Measurements from ENCODE around the gene ENTHD1. TPM values are rescaled to one million over a fixed set of nuclear protein-coding genes. Genes with fewer than 3 reads are reported as not detected.

The ENTHD1 gene
- total and polyA plus RNA-seq, 2 of the 4 experiments (the other 2 are of a cell fraction) = not detected

GRCh38 chr22:39808081-39808480 lies 85.5 kb downstream of the ENTHD1 start:
- H3K27me3 ChIP-seq (ENCODE audit: control insufficient read depth, insufficient read depth, low read length) = peaks cover 67% of the 10 kb centered on the region
- H2BK5ac ChIP-seq (ENCODE audit: low read depth, low read length, poor library complexity, severe bottlenecking) = no peak overlapping the region
- H4K8ac ChIP-seq (ENCODE audit: low read depth in 2 of 2, low read length in 2 of 2) = no peak overlapping the region
- no peak overlapping the region for H3K14ac ChIP-seq (replicated peaks; ENCODE audit: low read depth, low read length)
- H3K23ac ChIP-seq (ENCODE audit: low read depth, low read length) = no peak overlapping the region
- no peak overlapping the region for H3K9ac ChIP-seq (ENCODE audit: low read depth, low read length)
- H3K4me2 ChIP-seq (ENCODE audit: low read depth, low read length) = no peak overlapping the region
- no peak overlapping the region for H2BK15ac ChIP-seq (ENCODE audit: low read depth, low read length)
- DNase-seq = peak; percentile 6
- no peak overlapping the region for H2BK20ac ChIP-seq (ENCODE audit: low read depth, low read length)
- intact Hi-C loops (cut with micrococcal nuclease) (loop anchor here (5.0 to 10.0 kb wide), 2 partner anchors 183 to 251 kb away; no protein-coding TSS in a partner anchor), dilution Hi-C loops (cut with HindIII; ENCODE audit: low sequenced_read_pairs, unreplicated experiment) (no loop called here), in situ Hi-C loops (cut with MboI; ENCODE audit: low sequenced_read_pairs) (no loop called here)
- no peaks in the 10 kb centered on the region for H3K9me1 ChIP-seq (ENCODE audit: insufficient read depth, low read length)
- no peak overlapping the region for H2AK5ac ChIP-seq (ENCODE audit: low read depth, low read length)
- H2AK9ac ChIP-seq (replicated peaks; ENCODE audit: low read depth, low read length, poor library complexity) = no peak overlapping the region
- POLR2A ChIA-PET (ENCODE audit: unreplicated experiment) = no interaction called here
- no peak overlapping the region for H3K27ac ChIP-seq (ENCODE audit: insufficient read depth, low read length)
- 0 out of 2 replicates have a peak, but pooled peaks cover 1% of the 10 kb centered on the region for H3K9me3 ChIP-seq (ENCODE audit: control insufficient read depth, insufficient read depth, low read length)
- no peak overlapping the region for H3K4me3 ChIP-seq (ENCODE audit: insufficient read depth, low read depth, low read length)
- H2AFZ ChIP-seq (replicated peaks; ENCODE audit: low read length, poor library complexity) = no peak overlapping the region
- no TSS peak for BruUV-seq (replicated peaks)
- H4K5ac ChIP-seq (ENCODE audit: low read depth, low read length) = no peak overlapping the region
- TF ChIP-seq, protein P1, sequence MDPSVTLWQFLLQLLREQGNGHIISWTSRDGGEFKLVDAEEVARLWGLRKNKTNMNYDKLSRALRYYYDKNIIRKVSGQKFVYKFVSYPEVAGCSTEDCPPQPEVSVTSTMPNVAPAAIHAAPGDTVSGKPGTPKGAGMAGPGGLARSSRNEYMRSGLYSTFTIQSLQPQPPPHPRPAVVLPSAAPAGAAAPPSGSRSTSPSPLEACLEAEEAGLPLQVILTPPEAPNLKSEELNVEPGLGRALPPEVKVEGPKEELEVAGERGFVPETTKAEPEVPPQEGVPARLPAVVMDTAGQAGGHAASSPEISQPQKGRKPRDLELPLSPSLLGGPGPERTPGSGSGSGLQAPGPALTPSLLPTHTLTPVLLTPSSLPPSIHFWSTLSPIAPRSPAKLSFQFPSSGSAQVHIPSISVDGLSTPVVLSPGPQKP (IDR thresholded peaks at IDR 0.05; ENCODE audit: borderline replicate concordance, low read depth, low read length) = no peak
- TF ChIP-seq, protein P2, sequence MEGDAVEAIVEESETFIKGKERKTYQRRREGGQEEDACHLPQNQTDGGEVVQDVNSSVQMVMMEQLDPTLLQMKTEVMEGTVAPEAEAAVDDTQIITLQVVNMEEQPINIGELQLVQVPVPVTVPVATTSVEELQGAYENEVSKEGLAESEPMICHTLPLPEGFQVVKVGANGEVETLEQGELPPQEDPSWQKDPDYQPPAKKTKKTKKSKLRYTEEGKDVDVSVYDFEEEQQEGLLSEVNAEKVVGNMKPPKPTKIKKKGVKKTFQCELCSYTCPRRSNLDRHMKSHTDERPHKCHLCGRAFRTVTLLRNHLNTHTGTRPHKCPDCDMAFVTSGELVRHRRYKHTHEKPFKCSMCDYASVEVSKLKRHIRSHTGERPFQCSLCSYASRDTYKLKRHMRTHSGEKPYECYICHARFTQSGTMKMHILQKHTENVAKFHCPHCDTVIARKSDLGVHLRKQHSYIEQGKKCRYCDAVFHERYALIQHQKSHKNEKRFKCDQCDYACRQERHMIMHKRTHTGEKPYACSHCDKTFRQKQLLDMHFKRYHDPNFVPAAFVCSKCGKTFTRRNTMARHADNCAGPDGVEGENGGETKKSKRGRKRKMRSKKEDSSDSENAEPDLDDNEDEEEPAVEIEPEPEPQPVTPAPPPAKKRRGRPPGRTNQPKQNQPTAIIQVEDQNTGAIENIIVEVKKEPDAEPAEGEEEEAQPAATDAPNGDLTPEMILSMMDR (conservative IDR thresholded peaks at IDR 0.05; ENCODE audit: low read depth, low read length) = peak; percentile 39
- TF ChIP-seq SMC3 (IDR thresholded peaks at IDR 0.05; ENCODE audit: low read depth, low read length) (peak; percentile 58), RAD21 (IDR thresholded peaks at IDR 0.05; ENCODE audit: low read length) (peak; percentile 35; the same call in 1 of the 2 replicates)
- H3K36me3 ChIP-seq (ENCODE audit: control insufficient read depth, insufficient read depth, low read length) = no peaks in the 10 kb centered on the region
- H2BK120ac ChIP-seq (ENCODE audit: low read depth, low read length) = no peak overlapping the region
- no peaks in the 10 kb centered on the region for H3K4me1 ChIP-seq (ENCODE audit: control insufficient read depth, insufficient read depth, low read length)
- H4K91ac ChIP-seq (ENCODE audit: insufficient read depth, low read depth, low read length) = no peak overlapping the region
- H4K20me1 ChIP-seq (ENCODE audit: insufficient read depth, low read length) = no peaks in the 10 kb centered on the region
- H3K4ac ChIP-seq (ENCODE audit: low read depth, low read length) = no peak overlapping the region
- peak; percentile 35; the same call in 1 of the 2 replicates for ATAC-seq (ENCODE audit: low read depth)
- no CpG with 5 or more reads among the region's 3 CpGs for WGBS, 2 experiments (ENCODE audit: extremely low coverage in 2 of 2, insufficient read length in 1 of 2)
- H3K79me1 ChIP-seq (ENCODE audit: low read depth in 1 of 2, low read length in 2 of 2) = no peaks in the 10 kb centered on the region
- H3K18ac ChIP-seq (ENCODE audit: low read depth, low read length) = no peak overlapping the region
- CTCF ChIA-PET = interaction anchor here (1.0 kb wide), 1 partner anchor 14 kb away, joined by 4 read pairs; no protein-coding TSS in a partner anchor
- H3K56ac ChIP-seq (ENCODE audit: extremely low read depth, insufficient read depth, low read length) = no peak overlapping the region
